A673 (cell line): Measurements from ENCODE around the gene ZMYND8. TPM values are rescaled to one million over a fixed set of nuclear protein-coding genes. Genes with fewer than 3 reads are reported as not detected.

Experiments used
- BruUV-seq: library from RNA; stranded (reverse); fragments of 400-500 nt; replicated peaks from 2 replicates; lab custom pipeline; 2021; lab: Mats Ljungman, UMichigan
- CTCF ChIA-PET: fragments of 300-600 bp; sonication (Branson Sonifier 250); formaldehyde crosslinking; loops from one replicate; lab custom pipeline; 2022; ENCODE audit warnings: antibody characterized with exemption; lab: Charles Lee
- POLR2A ChIA-PET: fragments of 300-600 bp; sonication (Branson Sonifier 250); formaldehyde crosslinking; loops from one replicate; lab custom pipeline; 2022; ENCODE audit warnings: antibody characterized with exemption; ENCODE audit not compliant: low non-redundant PET; lab: Charles Lee
- DNase-seq: peaks from one replicate; pipeline ENCODE4 v3.0.0-alpha.2; 2015; ENCODE audit warnings: low spot score
- H3K27ac ChIP-seq: fragments of 200-600 bp; sonication (generic); 2 replicates; pipeline ENCODE4 v1.5.1; 2016; ENCODE audit warnings: mixed run types, low read depth, mild to moderate bottlenecking, mixed read lengths, antibody characterized with exemption, low read length; ENCODE audit not compliant: poor library complexity, severe bottlenecking
- H3K27me3 ChIP-seq: fragments of 200-600 bp; sonication (generic); replicated peaks from 2 replicates; pipeline ENCODE4 v1.6.1; 2017; ENCODE audit warnings: mixed run types, low read depth, mild to moderate bottlenecking, mixed read lengths, antibody characterized with exemption, low read length; ENCODE audit not compliant: insufficient read depth, poor library complexity
- H3K36me3 ChIP-seq: fragments of 200-600 bp; sonication (generic); 2 replicates; pipeline ENCODE4 v1.6.1; 2016; ENCODE audit warnings: mixed run types, mild to moderate bottlenecking, mixed read lengths, antibody characterized with exemption, low read length; ENCODE audit not compliant: insufficient read depth, poor library complexity, severe bottlenecking
- H3K4me1 ChIP-seq: fragments of 200-600 bp; sonication (generic); 2 replicates; pipeline ENCODE4 v1.6.1; 2017; ENCODE audit warnings: mixed run types, mild to moderate bottlenecking, mixed read lengths, antibody characterized with exemption, low read length; ENCODE audit not compliant: insufficient read depth, poor library complexity, severe bottlenecking
- H3K4me3 ChIP-seq: fragments of 200-600 bp; sonication (generic); 2 replicates; pipeline ENCODE4 v1.5.1; 2016; ENCODE audit warnings: low read depth, mixed run types, mild to moderate bottlenecking, mixed read lengths, low read length; ENCODE audit not compliant: poor library complexity, severe bottlenecking
- H3K9me3 ChIP-seq: fragments of 200-600 bp; sonication (generic); 2 replicates; pipeline ENCODE4 v1.6.1; 2016; ENCODE audit warnings: mixed run types, low read depth, mild to moderate bottlenecking, mixed read lengths, antibody characterized with exemption, low read length; ENCODE audit not compliant: poor library complexity, severe bottlenecking
- EZH2 ChIP-seq: fragments of 200-600 bp; sonication (generic); IDR thresholded peaks from 2 replicates; pipeline ENCODE4 v1.6.1; 2017; ENCODE audit warnings: borderline replicate concordance, low read depth, mild to moderate bottlenecking, mixed read lengths, antibody characterized with exemption, low read length; ENCODE audit not compliant: poor library complexity, severe bottlenecking
- intact Hi-C: fragments of 100-400 bp; cut with micrococcal nuclease; formaldehyde crosslinking; loops from one replicate; pipeline ENCODE4 v1.10.0; 2022; ENCODE audit not compliant: unreplicated experiment
- total RNA-seq: library from RNA; stranded (reverse); gene quantifications from 2 replicates; pipeline ENCODE4 v1.2.3, GENCODE V29; 2021
- TF ChIP-seq, protein P1 (sequence below): fragments of 300-800, 200-600 bp; sonication (generic); conservative IDR thresholded peaks from 2 replicates; pipeline ENCODE4 v1.5.1; 2017; ENCODE audit warnings: low read depth, mild to moderate bottlenecking, antibody characterized with exemption, low read length, moderate library complexity, mixed read lengths

ZMYND8 gene
- total RNA-seq, 1 experiment from 2014 or later = 31.3 TPM

GRCh38 chr20:47273591-47274235 is 82.8 kb downstream of the ZMYND8 start:
- Histone ChIP-seq H3K27me3 (no peaks in the 10 kb centered on the region), H3K4me3 (no peak overlapping the region), H3K36me3 (peaks cover 11% of the 10 kb centered on the region), H3K9me3 (no peaks in the 10 kb centered on the region), H3K27ac (no peak overlapping the region), H3K4me1 (peaks cover 13% of the 10 kb centered on the region)
- TF ChIP-seq, protein P1, sequence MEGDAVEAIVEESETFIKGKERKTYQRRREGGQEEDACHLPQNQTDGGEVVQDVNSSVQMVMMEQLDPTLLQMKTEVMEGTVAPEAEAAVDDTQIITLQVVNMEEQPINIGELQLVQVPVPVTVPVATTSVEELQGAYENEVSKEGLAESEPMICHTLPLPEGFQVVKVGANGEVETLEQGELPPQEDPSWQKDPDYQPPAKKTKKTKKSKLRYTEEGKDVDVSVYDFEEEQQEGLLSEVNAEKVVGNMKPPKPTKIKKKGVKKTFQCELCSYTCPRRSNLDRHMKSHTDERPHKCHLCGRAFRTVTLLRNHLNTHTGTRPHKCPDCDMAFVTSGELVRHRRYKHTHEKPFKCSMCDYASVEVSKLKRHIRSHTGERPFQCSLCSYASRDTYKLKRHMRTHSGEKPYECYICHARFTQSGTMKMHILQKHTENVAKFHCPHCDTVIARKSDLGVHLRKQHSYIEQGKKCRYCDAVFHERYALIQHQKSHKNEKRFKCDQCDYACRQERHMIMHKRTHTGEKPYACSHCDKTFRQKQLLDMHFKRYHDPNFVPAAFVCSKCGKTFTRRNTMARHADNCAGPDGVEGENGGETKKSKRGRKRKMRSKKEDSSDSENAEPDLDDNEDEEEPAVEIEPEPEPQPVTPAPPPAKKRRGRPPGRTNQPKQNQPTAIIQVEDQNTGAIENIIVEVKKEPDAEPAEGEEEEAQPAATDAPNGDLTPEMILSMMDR = no peak
- no peak for TF ChIP-seq EZH2
- DNase-seq = no peak
- CTCF ChIA-PET = interaction anchor here (0.9 to 6.7 kb wide), 3 partner anchors 110 to 347 kb away, joined by 4 to 87 read pairs (median 5); no protein-coding TSS in a partner anchor
- BruUV-seq = no TSS peak
- POLR2A ChIA-PET = interaction anchor here (0.6 kb wide), 1 partner anchor 201 kb away, joined by 9 read pairs; no protein-coding TSS in a partner anchor
- intact Hi-C loops = loop anchor here (1.0 to 5.0 kb wide), 2 partner anchors 111 to 344 kb away; no protein-coding TSS in a partner anchor

DNA sequence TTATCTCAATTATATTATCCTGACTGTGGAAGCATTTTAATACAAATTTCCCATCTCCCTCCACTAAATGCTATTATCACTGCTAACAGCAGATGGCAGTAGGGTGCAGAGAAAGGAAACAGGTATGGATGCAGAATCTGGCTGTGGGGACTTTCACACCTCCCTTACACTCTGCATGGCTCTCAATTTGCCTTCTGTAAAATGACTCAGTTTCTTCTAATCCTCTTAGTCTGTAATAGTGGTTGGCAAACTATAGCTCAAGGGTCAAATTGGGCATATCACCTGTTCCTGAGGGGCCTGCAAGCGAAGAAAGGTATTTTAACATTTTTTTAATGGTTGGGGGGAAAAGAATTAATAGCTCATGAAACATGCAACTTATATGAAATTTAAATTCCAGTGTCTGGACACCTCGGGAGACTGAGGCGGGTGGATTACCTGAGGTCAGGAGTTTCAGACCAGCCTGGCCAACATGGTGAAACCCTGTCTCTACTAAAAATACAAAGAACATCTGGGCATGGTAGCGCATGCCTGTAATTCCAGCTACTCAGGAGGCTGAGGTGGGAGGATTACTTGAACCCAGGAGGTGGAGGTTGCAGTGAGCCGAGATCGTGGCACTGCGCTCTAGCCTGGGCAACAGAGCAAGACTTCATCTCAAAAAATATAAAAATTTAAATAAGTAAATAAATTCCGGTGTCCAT is 83.5 kb downstream of the ZMYND8 start:
- no TSS peak for BruUV-seq
- Histone ChIP-seq H3K27me3 (no peaks in the 10 kb centered on the region), H3K4me3 (no peak overlapping the region), H3K9me3 (no peaks in the 10 kb centered on the region), H3K36me3 (peaks cover 11% of the 10 kb centered on the region), H3K27ac (no peak overlapping the region), H3K4me1 (peaks cover 13% of the 10 kb centered on the region)
- intact Hi-C loops = loop anchor here (1.0 to 5.0 kb wide), 2 partner anchors 111 to 344 kb away; no protein-coding TSS in a partner anchor
- peak; percentile 74 for DNase-seq
- no peak for TF ChIP-seq EZH2
- TF ChIP-seq, protein P1 = peak; percentile 83
- ChIA-PET POLR2A (interaction anchor here (0.7 kb wide), 1 partner anchor 249 kb away, joined by 5 read pairs; no protein-coding TSS in a partner anchor), CTCF (interaction anchor here (1.1 to 6.7 kb wide), 2 partner anchors 111 to 348 kb away, joined by 5 to 87 read pairs; no protein-coding TSS in a partner anchor)

GRCh38 chr20:47271046-47271615 is 85.4 kb downstream of the ZMYND8 start:
- Histone ChIP-seq H3K9me3 (no peaks in the 10 kb centered on the region), H3K36me3 (peaks cover 7% of the 10 kb centered on the region), H3K27ac (no peak overlapping the region), H3K4me3 (no peak overlapping the region), H3K4me1 (peaks cover 13% of the 10 kb centered on the region), H3K27me3 (no peaks in the 10 kb centered on the region)
- ChIA-PET POLR2A (interaction anchor here (0.7 kb wide), 1 partner anchor 85 kb away, joined by 4 read pairs; no protein-coding TSS in a partner anchor), CTCF (interaction anchor here (6.7 kb wide), 1 partner anchor 113 kb away, joined by 87 read pairs; no protein-coding TSS in a partner anchor)
- intact Hi-C loops = loop anchor here (5.0 kb wide), 1 partner anchor 346 kb away; no protein-coding TSS in a partner anchor
- DNase-seq = no peak
- BruUV-seq = no TSS peak
- TF ChIP-seq, protein P1 = no peak
- TF ChIP-seq EZH2 = no peak
